ENCODE measurements around the gene FGF10. TPM values are rescaled to one million over a fixed set of nuclear protein-coding genes. Genes with fewer than 3 reads are reported as not detected.

Gene FGF10
- total and polyA plus RNA-seq, 8 donors = 1.8 to 8.5 (median 5.8) TPM

DNA sequence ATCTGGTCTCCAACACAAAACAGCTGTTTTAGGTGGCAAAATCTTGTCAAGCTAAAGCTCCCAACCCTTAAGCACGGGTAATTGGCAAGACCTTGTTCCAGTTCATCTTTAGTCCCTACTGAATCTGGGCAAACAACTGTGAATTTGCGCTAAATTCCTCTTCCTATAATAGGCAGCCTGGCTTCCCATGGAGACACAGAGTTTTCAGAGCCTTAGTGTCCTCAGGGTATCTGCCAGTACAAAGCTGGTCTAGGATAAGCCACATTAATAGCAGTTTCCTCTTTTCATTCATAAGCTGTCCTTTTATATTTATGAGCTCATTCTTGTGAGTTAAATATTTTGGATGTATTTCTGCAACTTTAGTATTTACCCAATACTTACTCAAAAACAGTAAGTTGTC is 59.5 kb downstream of the FGF10 start:
- Histone ChIP-seq H3K9me3 (no peaks in the 10 kb centered on the region), H3K4me3 (no peak overlapping the region), H3K36me3 (no peaks in the 10 kb centered on the region), H3K27me3 (no peaks in the 10 kb centered on the region), H3K4me1 (peaks cover 0 to 3% (median 0%) of the 10 kb centered on the region in 3 donors), H3K27ac (no peak overlapping the region)
- intact Hi-C loops (cut with DNase I) = loop anchor here in 1 of 3 donors (5.0 kb wide), 1 partner anchor 597 kb away; no protein-coding TSS in a partner anchor
- no peak for DNase-seq
- 83 to 89% methylated on average over 2 of the region's 2 CpGs for WGBS, 2 donors
- TF ChIP-seq, protein P1, sequence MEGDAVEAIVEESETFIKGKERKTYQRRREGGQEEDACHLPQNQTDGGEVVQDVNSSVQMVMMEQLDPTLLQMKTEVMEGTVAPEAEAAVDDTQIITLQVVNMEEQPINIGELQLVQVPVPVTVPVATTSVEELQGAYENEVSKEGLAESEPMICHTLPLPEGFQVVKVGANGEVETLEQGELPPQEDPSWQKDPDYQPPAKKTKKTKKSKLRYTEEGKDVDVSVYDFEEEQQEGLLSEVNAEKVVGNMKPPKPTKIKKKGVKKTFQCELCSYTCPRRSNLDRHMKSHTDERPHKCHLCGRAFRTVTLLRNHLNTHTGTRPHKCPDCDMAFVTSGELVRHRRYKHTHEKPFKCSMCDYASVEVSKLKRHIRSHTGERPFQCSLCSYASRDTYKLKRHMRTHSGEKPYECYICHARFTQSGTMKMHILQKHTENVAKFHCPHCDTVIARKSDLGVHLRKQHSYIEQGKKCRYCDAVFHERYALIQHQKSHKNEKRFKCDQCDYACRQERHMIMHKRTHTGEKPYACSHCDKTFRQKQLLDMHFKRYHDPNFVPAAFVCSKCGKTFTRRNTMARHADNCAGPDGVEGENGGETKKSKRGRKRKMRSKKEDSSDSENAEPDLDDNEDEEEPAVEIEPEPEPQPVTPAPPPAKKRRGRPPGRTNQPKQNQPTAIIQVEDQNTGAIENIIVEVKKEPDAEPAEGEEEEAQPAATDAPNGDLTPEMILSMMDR (IDR thresholded peaks at IDR 0.05) = no peak
- FAIRE-seq = no peak
- ATAC-seq = no peak

DNA sequence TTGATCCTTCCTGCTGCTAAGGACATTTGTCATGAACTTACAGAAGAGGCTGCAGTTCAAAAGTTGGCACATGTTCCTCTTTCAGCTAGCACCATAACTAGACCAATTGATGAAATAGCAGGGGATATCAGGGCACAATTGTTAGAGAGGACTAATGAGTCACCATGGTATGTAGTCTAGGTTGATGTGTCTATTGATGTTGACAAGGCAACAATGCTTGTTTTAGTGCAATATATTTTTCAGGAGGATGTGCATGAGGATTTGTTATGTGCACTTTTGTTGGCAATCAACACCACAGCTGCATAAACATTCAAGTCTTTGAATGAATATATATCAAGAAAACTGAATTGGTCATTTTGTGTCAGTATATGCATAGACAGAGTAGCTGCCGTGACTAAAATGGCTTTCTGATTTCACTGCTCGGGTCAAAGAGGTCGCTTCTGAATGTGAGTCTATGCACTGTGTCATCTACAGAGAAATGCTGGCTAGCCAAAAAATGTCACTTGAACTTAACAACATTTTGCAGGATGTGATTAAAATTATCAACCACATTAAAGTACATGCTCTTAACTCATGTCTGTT is 68.0 kb downstream of the FGF10 start:
- Histone ChIP-seq H3K36me3 (no peaks in the 10 kb centered on the region), H3K4me3 (no peak overlapping the region), H3K9me3 (no peaks in the 10 kb centered on the region), H3K27ac (no peak overlapping the region), H3K4me1 (peaks cover 0 to 5% (median 0%) of the 10 kb centered on the region in 3 donors), H3K27me3 (no peaks in the 10 kb centered on the region)
- intact Hi-C loops (cut with DNase I) = no loop called here
- no peak for ATAC-seq
- TF ChIP-seq, protein P1 (IDR thresholded peaks at IDR 0.05) = no peak
- no peak for DNase-seq
- 78 to 80% methylated on average over 3 of the region's 3 CpGs for WGBS, 2 donors
- FAIRE-seq = no peak

DNA sequence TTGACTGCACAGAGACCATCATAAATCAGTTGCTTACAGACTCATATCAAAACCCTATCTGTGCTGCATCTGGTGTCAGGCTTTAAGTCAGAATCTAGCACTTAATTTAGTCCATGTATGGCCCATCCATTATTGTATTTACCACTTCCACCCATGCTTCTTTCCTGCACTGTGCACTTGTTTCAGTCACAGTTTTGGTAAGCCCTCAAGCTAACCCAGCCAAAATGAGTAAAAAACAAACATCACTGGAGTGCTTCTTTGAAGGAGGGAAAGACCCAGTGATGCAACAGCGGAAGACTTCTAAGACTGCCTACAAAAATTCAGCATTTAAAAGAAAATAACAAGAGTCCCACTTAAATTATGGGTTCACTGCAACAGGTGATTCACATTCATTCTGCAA is 69.0 kb downstream of the FGF10 start:
- DNase-seq (no peak), FAIRE-seq (no peak), ATAC-seq (no peak)
- Histone ChIP-seq H3K4me1 (peaks cover 0 to 5% (median 0%) of the 10 kb centered on the region in 3 donors), H3K27ac (no peak overlapping the region), H3K27me3 (no peaks in the 10 kb centered on the region), H3K9me3 (no peaks in the 10 kb centered on the region), H3K36me3 (no peaks in the 10 kb centered on the region), H3K4me3 (no peak overlapping the region)
- 94 to 100% methylated on average over 1 of the region's 1 CpG for WGBS, 2 donors
- TF ChIP-seq, protein P1 (IDR thresholded peaks at IDR 0.05) = no peak
- intact Hi-C loops (cut with DNase I) = no loop called here

DNA sequence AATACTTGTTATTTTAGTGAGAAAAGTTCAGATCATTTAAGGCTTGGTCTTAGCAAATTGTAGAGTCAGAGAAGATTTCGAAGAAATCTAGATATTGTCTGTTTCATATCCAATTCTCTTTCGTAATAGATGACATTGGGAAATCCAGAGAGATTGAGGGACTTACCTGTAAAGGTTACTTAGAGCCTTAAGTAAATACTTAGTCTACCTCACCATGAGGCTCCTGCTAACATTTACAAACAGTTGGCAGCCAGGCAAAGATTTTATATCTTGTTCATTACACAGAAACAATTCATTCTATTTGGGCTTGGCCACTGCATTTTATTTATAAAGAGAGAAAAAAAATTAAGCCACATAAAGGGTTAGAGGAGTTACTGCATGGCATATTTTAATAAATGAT is 70.3 kb downstream of the FGF10 start:
- WGBS, 2 donors = 23 to 31% methylated on average over 2 of the region's 2 CpGs
- ATAC-seq = peak; percentile 48 to 89 (median 72)
- Histone ChIP-seq H3K36me3 (no peaks in the 10 kb centered on the region), H3K27ac (no peak overlapping the region), H3K27me3 (no peaks in the 10 kb centered on the region), H3K9me3 (no peaks in the 10 kb centered on the region), H3K4me3 (no peak overlapping the region), H3K4me1 (peaks cover 0 to 5% (median 0%) of the 10 kb centered on the region in 3 donors)
- no peak for FAIRE-seq
- TF ChIP-seq, protein P1 (IDR thresholded peaks at IDR 0.05) = no peak
- no peak for DNase-seq
- intact Hi-C loops (cut with DNase I) = no loop called here

DNA sequence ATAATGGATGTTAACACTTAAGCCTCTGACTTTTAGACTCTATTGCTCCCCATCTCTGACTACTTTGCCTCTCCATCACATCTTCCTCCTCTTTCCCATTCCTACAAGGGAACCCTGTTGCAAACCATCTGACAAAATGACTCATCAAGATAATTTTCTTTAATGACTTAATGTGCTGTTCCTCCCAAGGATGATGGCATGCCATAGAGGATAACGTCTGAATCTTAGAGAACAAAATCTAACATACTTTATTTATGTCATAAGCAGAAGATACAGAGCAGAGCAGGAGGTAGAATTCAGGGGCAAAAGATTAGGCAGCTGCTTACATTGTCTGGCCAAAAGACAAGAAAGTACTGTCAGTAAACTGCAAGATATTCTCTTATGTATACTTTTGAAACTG is 76.8 kb downstream of the FGF10 start:
- Histone ChIP-seq H3K4me3 (no peak overlapping the region), H3K4me1 (no peaks in the 10 kb centered on the region), H3K27ac (no peak overlapping the region), H3K9me3 (no peaks in the 10 kb centered on the region), H3K27me3 (no peaks in the 10 kb centered on the region), H3K36me3 (no peaks in the 10 kb centered on the region)
- DNase-seq (no peak), FAIRE-seq (no peak), ATAC-seq (no peak)
- WGBS, 2 donors = 39 to 53% methylated on average over 1 of the region's 1 CpG
- TF ChIP-seq, protein P1 (IDR thresholded peaks at IDR 0.05) = no peak
- intact Hi-C loops (cut with DNase I) = no loop called here
